SK-N-SH treated with all-trans-retinoic acid at 6 μM for 48 hours (cell line): ENCODE data around the gene CCNY.
"Not testable (repeated sequence)": the region's sequence is repeated elsewhere in the genome, so short reads cannot be mapped to it uniquely, and the experiment has no call there.

Experiments used
- ATAC-seq: fragments of 200-7000 bp; cut with Tn5 transposase; 3 replicates; pipeline ENCODE4 v1.9.1; 2020; ENCODE audit warnings: mild to moderate bottlenecking, moderate library complexity
- ARNTL ChIP-seq: fragments of 450-650 bp; formaldehyde crosslinking; IDR thresholded peaks from 2 replicates; pipeline ENCODE4 v1.5.0; 2020; ENCODE audit warnings: low read depth, mild to moderate bottlenecking, moderate library complexity, borderline replicate concordance
- CSDC2 ChIP-seq: fragments of 250-450 bp; sonication (Bioruptor Pico); IDR thresholded peaks from 2 replicates; pipeline ENCODE4 v1.5.0; 2020; ENCODE audit warnings: mild to moderate bottlenecking, moderate library complexity
- ESRRG ChIP-seq: fragments of 250-450 bp; sonication (Bioruptor Pico); IDR thresholded peaks from 2 replicates; pipeline ENCODE4 v1.6.1; 2021; ENCODE audit warnings: mild to moderate bottlenecking
- GLIS3 ChIP-seq: fragments of 250-450 bp; sonication (Bioruptor Pico); IDR thresholded peaks from 2 replicates; pipeline ENCODE4 v1.5.0; 2020; ENCODE audit warnings: mild to moderate bottlenecking, moderate library complexity
- ISL1 ChIP-seq: fragments of 250-450 bp; sonication (Bioruptor Pico); IDR thresholded peaks from 2 replicates; pipeline ENCODE4 v2.1.2; 2022; ENCODE audit warnings: mild to moderate bottlenecking, moderate library complexity
- PPARA ChIP-seq: fragments of 250-450 bp; sonication (Bioruptor Pico); IDR thresholded peaks from 2 replicates; pipeline ENCODE4 v1.5.0; 2020; ENCODE audit warnings: mild to moderate bottlenecking, borderline replicate concordance
- RARB ChIP-seq: fragments of 250-450 bp; sonication (Bioruptor Pico); IDR thresholded peaks from 2 replicates; pipeline ENCODE4 v1.8.0; 2021; ENCODE audit warnings: mild to moderate bottlenecking, moderate library complexity
- TCF4 ChIP-seq: fragments of 250-450 bp; sonication (Bioruptor Pico); IDR thresholded peaks from 2 replicates; pipeline ENCODE4 v1.8.0; 2021; ENCODE audit warnings: mild to moderate bottlenecking, moderate library complexity, borderline replicate concordance
- TOX ChIP-seq: fragments of 250-450 bp; sonication (Bioruptor Pico); IDR thresholded peaks from 2 replicates; pipeline ENCODE4 v1.8.0; 2021; ENCODE audit warnings: mild to moderate bottlenecking, moderate library complexity, borderline replicate concordance
- ZC3H10 ChIP-seq: fragments of 250-450 bp; sonication (Bioruptor Pico); IDR thresholded peaks from 2 replicates; pipeline ENCODE4 v1.5.1; 2021; ENCODE audit warnings: mild to moderate bottlenecking, moderate library complexity
- ZFP3 ChIP-seq: fragments of 250-450 bp; sonication (Bioruptor Pico); IDR thresholded peaks from 2 replicates; pipeline ENCODE4 v1.5.0; 2020; ENCODE audit warnings: mild to moderate bottlenecking, moderate library complexity
- ZFP30 ChIP-seq: fragments of 450-650 bp; formaldehyde crosslinking; IDR thresholded peaks from 2 replicates; pipeline ENCODE4 v1.5.0; 2022; ENCODE audit warnings: mild to moderate bottlenecking, moderate library complexity
- ZNF565 ChIP-seq: fragments of 450-650 bp; formaldehyde crosslinking; conservative IDR thresholded peaks from 2 replicates; pipeline ENCODE4 v1.5.0; 2020; ENCODE audit warnings: low read depth, mild to moderate bottlenecking, moderate library complexity
- ZNF70 ChIP-seq: fragments of 450-650 bp; formaldehyde crosslinking; IDR thresholded peaks from 2 replicates; pipeline ENCODE4 v1.5.0; 2020; ENCODE audit warnings: mild to moderate bottlenecking, moderate library complexity
- TF ChIP-seq, protein P1 (sequence below): fragments of 250-450 bp; sonication (Bioruptor Pico); IDR thresholded peaks from 2 replicates; pipeline ENCODE4 v1.5.0; 2020; ENCODE audit warnings: mild to moderate bottlenecking, moderate library complexity
- TF ChIP-seq, protein P2 (sequence below): fragments of 250-450 bp; sonication (Bioruptor Pico); IDR thresholded peaks from 2 replicates; pipeline ENCODE4 v1.8.0; 2021; ENCODE audit warnings: low read depth, mild to moderate bottlenecking, moderate library complexity, borderline replicate concordance
- TF ChIP-seq, protein P3 (sequence below): fragments of 250-450 bp; sonication (Bioruptor Pico); IDR thresholded peaks from 2 replicates; pipeline ENCODE4 v1.5.1; 2021; ENCODE audit warnings: mild to moderate bottlenecking, moderate library complexity
- TF ChIP-seq, protein P4 (sequence below): fragments of 250-450 bp; sonication (Bioruptor Pico); IDR thresholded peaks from 2 replicates; pipeline ENCODE4 v1.5.1; 2020; ENCODE audit warnings: low read depth, mild to moderate bottlenecking, moderate library complexity
- TF ChIP-seq, protein P5 (sequence below): fragments of 250-450 bp; sonication (Bioruptor Pico); IDR thresholded peaks from 2 replicates; pipeline ENCODE4 v1.8.0; 2020; ENCODE audit warnings: mild to moderate bottlenecking, moderate library complexity, borderline replicate concordance

Gene CCNY

DNA sequence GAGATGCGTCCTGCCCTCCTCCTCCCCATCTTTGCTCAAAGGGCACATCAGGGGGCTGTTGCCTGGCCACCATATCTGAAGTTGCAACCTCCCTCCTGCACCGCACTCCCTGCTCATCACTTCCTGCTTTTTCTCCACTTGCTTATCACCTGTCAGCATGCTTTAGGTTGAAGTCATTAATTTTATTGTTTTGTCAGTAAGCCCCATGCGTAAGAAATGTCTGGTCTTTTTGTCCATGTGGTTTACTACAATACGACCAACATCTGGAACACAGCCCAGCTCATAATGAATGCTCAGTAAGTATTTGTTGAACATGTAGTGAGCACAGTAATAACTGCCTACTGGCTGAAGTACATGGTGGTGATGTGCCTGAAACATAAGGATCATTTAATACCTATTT, 197.3 kb downstream of the CCNY start (continued):
- TF ChIP-seq, protein P1, sequence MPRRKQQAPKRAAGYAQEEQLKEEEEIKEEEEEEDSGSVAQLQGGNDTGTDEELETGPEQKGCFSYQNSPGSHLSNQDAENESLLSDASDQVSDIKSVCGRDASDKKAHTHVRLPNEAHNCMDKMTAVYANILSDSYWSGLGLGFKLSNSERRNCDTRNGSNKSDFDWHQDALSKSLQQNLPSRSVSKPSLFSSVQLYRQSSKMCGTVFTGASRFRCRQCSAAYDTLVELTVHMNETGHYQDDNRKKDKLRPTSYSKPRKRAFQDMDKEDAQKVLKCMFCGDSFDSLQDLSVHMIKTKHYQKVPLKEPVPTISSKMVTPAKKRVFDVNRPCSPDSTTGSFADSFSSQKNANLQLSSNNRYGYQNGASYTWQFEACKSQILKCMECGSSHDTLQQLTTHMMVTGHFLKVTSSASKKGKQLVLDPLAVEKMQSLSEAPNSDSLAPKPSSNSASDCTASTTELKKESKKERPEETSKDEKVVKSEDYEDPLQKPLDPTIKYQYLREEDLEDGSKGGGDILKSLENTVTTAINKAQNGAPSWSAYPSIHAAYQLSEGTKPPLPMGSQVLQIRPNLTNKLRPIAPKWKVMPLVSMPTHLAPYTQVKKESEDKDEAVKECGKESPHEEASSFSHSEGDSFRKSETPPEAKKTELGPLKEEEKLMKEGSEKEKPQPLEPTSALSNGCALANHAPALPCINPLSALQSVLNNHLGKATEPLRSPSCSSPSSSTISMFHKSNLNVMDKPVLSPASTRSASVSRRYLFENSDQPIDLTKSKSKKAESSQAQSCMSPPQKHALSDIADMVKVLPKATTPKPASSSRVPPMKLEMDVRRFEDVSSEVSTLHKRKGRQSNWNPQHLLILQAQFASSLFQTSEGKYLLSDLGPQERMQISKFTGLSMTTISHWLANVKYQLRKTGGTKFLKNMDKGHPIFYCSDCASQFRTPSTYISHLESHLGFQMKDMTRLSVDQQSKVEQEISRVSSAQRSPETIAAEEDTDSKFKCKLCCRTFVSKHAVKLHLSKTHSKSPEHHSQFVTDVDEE, result no peak
- TF ChIP-seq ZC3H10 (no peak), RARB (no peak), TCF4 (CRISPR knock-in tag) (no peak), ESRRG (CRISPR knock-in tag) (no peak), ZNF565 (CRISPR knock-in tag) (no peak), GLIS3 (no peak)

DNA sequence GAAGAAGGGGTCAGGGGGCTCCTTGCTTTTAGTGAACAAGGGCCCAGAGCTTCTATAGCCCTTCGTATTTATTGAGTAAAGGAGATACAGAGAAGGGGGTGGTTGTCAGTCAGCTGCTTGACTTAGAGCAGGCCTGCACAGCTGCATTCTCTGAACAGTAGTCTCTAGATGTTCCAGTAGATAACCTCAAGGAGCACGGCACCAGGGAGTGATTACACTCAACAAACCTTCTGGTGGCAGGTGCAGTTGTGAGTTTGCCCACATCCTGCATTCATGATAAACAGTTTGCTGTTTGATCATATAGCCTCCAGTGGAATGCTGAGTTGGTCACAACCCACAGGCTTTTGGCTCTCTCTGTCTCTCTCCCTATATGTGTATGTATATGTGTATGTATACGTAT, 198.8 kb downstream of the CCNY start:
- ATAC-seq, result no peak
- no peak for TF ChIP-seq ISL1 (CRISPR knock-in tag)
- TF ChIP-seq, protein P2, sequence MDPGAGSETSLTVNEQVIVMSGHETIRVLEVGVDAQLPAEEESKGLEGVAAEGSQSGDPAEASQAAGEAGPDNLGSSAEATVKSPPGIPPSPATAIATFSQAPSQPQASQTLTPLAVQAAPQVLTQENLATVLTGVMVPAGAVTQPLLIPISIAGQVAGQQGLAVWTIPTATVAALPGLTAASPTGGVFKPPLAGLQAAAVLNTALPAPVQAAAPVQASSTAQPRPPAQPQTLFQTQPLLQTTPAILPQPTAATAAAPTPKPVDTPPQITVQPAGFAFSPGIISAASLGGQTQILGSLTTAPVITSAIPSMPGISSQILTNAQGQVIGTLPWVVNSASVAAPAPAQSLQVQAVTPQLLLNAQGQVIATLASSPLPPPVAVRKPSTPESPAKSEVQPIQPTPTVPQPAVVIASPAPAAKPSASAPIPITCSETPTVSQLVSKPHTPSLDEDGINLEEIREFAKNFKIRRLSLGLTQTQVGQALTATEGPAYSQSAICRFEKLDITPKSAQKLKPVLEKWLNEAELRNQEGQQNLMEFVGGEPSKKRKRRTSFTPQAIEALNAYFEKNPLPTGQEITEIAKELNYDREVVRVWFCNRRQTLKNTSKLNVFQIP (CRISPR knock-in tag), result no peak
- no peak for TF ChIP-seq PPARA (CRISPR knock-in tag)
- TF ChIP-seq, protein P3, sequence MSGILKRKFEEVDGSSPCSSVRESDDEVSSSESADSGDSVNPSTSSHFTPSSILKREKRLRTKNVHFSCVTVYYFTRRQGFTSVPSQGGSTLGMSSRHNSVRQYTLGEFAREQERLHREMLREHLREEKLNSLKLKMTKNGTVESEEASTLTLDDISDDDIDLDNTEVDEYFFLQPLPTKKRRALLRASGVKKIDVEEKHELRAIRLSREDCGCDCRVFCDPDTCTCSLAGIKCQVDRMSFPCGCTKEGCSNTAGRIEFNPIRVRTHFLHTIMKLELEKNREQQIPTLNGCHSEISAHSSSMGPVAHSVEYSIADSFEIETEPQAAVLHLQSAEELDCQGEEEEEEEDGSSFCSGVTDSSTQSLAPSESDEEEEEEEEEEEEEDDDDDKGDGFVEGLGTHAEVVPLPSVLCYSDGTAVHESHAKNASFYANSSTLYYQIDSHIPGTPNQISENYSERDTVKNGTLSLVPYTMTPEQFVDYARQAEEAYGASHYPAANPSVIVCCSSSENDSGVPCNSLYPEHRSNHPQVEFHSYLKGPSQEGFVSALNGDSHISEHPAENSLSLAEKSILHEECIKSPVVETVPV, result no peak
- TF ChIP-seq TOX (CRISPR knock-in tag), result no peak
- no peak for TF ChIP-seq ESRRG (CRISPR knock-in tag)
- TF ChIP-seq CSDC2 (CRISPR knock-in tag), result no peak
- TF ChIP-seq ZC3H10, result no peak
- TF ChIP-seq, protein P4, sequence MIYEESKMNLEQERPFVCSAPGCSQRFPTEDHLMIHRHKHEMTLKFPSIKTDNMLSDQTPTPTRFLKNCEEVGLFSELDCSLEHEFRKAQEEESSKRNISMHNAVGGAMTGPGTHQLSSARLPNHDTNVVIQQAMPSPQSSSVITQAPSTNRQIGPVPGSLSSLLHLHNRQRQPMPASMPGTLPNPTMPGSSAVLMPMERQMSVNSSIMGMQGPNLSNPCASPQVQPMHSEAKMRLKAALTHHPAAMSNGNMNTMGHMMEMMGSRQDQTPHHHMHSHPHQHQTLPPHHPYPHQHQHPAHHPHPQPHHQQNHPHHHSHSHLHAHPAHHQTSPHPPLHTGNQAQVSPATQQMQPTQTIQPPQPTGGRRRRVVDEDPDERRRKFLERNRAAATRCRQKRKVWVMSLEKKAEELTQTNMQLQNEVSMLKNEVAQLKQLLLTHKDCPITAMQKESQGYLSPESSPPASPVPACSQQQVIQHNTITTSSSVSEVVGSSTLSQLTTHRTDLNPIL, result no peak
- no peak for TF ChIP-seq ZNF565 (CRISPR knock-in tag)
- TF ChIP-seq, protein P5, sequence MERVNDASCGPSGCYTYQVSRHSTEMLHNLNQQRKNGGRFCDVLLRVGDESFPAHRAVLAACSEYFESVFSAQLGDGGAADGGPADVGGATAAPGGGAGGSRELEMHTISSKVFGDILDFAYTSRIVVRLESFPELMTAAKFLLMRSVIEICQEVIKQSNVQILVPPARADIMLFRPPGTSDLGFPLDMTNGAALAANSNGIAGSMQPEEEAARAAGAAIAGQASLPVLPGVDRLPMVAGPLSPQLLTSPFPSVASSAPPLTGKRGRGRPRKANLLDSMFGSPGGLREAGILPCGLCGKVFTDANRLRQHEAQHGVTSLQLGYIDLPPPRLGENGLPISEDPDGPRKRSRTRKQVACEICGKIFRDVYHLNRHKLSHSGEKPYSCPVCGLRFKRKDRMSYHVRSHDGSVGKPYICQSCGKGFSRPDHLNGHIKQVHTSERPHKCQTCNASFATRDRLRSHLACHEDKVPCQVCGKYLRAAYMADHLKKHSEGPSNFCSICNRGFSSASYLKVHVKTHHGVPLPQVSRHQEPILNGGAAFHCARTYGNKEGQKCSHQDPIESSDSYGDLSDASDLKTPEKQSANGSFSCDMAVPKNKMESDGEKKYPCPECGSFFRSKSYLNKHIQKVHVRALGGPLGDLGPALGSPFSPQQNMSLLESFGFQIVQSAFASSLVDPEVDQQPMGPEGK (CRISPR knock-in tag), result no peak
- no peak for TF ChIP-seq TCF4 (CRISPR knock-in tag)
- TF ChIP-seq, protein P1, result no peak

DNA sequence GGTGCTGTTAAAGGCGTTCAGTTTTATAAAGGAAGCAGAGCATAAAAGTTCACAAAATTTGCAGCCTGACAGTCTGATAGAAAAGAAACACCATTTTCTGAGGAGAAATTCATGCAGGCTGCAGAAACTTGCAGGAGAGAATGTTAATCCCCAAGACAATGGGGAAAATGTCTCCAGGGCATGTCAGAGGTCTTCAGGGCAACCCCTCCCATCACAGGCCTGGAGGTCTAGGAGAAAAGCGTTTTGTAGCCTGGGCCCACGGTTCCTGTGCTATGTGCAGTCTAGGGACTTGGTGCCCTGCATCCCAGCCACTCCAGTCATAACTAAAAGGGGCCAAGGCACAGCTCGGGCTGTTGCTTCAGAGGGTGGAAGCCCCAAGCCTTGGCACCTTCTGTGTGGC, 200.5 kb downstream of the CCNY start:
- no peak for TF ChIP-seq RARB
- no peak for TF ChIP-seq ZFP30 (CRISPR knock-in tag)
- TF ChIP-seq ESRRG (CRISPR knock-in tag), result no peak
- no peak for TF ChIP-seq ISL1 (CRISPR knock-in tag)
- TF ChIP-seq ZNF565 (CRISPR knock-in tag), result no peak
- no peak for TF ChIP-seq ZNF70
- TF ChIP-seq PPARA (CRISPR knock-in tag), result no peak
- TF ChIP-seq, protein P4, result no peak
- no peak for TF ChIP-seq GLIS3
- TF ChIP-seq ZFP3, result no peak
- no peak for TF ChIP-seq ARNTL
- TF ChIP-seq, protein P3, result no peak
- TF ChIP-seq ZC3H10, result no peak
- TF ChIP-seq, protein P5 (CRISPR knock-in tag), result no peak
- no peak for TF ChIP-seq CSDC2 (CRISPR knock-in tag)
- TF ChIP-seq, all 23 proteins: peak for 0
- ATAC-seq, result no peak

DNA sequence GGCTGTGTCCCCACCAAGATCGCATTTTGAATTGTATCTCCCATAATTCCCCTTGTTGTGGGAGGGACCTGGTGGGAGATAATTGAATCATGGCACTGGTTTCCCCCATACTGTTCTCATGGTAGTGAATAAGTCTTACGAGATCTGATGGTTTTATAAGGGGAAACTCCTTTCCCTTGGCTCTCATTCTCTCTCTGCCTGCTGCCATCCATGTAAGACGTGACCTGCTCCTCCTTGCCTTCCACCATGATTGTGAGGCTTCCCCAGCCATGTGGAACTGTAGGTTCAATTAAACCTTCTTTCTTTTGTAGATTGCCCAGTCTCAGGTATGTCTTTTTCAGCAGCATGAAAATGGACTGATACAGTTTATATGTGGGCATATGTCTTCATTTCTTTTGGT, 201.6 kb downstream of the CCNY start:
- not testable (repeated sequence) for ATAC-seq
